GM10248 (cell line): Measurements from ENCODE around the gene LSM3.

Experiments
- CTCF ChIA-PET: fragments of 300-600 bp; sonication (Branson Sonifier 250); formaldehyde crosslinking; extraction: SDS; loops from one replicate; lab custom pipeline; 2021; ENCODE audit warnings: antibody characterized with exemption; lab: Yijun Ruan, JAX
- POLR2A ChIA-PET: fragments of 350-650 bp; sonication (Branson Sonifier 250); formaldehyde crosslinking; extraction: SDS; loops from one replicate; lab custom pipeline; 2020; ENCODE audit warnings: antibody characterized with exemption; lab: Yijun Ruan, JAX
- DNase-seq: peaks from one replicate; pipeline ENCODE4 v3.0.0; 2012; ENCODE audit errors: extremely low spot score
- TF ChIP-seq, protein P1 (sequence below): IDR thresholded peaks from 2 replicates; pipeline ENCODE4 v1.5.1; 2012; ENCODE audit warnings: mild to moderate bottlenecking, low read depth; ENCODE audit errors: extremely low read depth, missing control alignments, control extremely low read depth

Gene LSM3

DNA sequence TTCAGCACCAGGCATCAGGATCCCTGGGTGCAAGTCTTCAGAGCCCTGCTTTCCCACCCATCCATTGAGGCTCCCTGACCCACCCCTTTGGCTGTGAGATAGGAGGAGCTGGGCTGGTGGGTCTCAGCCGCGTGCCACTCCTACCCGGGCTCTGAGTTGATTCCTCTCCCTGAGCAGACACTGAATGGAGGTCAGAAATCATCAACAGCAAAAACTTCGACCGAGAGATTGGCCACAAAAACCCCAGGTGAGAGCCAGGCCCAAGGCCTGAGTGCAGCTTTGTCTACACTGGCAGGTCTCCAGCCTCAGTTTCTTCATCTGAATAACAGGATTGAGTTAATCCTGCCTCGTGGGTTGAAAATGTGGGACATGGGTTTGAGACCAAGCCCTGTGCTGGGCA lies 45.9 kb upstream of the LSM3 start:
- ChIA-PET CTCF (interaction anchor here (2.4 kb wide), 1 partner anchor 34 kb away, joined by 6 read pairs; no protein-coding TSS in a partner anchor), POLR2A (interaction anchor here (1.5 kb wide), 1 partner anchor 13 kb away, joined by 4 read pairs; no protein-coding TSS in a partner anchor)
- no peak for DNase-seq
- TF ChIP-seq, protein P1, sequence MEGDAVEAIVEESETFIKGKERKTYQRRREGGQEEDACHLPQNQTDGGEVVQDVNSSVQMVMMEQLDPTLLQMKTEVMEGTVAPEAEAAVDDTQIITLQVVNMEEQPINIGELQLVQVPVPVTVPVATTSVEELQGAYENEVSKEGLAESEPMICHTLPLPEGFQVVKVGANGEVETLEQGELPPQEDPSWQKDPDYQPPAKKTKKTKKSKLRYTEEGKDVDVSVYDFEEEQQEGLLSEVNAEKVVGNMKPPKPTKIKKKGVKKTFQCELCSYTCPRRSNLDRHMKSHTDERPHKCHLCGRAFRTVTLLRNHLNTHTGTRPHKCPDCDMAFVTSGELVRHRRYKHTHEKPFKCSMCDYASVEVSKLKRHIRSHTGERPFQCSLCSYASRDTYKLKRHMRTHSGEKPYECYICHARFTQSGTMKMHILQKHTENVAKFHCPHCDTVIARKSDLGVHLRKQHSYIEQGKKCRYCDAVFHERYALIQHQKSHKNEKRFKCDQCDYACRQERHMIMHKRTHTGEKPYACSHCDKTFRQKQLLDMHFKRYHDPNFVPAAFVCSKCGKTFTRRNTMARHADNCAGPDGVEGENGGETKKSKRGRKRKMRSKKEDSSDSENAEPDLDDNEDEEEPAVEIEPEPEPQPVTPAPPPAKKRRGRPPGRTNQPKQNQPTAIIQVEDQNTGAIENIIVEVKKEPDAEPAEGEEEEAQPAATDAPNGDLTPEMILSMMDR: no peak

DNA sequence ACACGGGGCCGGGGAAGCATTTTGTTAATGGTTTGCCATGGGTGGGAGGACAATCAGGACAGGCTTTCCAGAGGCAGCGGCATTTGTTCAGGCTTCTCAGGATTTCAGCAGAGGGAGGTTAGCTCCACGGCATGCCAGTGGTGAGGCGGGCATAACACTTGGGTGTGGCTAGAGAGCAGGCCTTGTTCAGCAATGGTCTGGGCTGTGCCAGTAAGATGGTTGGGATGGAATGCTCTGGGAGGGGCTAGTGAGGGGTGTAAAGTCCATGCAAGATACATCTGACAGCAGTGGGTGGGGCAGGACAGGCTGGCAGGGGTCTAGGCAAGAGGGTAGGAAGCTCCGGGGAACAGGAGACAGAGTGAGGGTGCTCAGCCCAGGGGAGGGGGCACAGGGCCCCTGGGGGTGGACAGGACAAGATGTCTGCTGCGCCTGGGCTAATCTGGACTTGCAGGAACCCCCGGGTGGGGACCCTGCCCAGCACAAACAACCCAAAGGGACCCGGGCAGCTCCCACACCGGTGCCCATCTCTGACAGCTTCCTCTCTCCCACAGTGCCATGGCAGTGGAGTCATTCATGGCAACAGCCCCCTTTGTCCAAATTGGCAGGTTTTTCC lies 45.3 kb upstream of the LSM3 start:
- no peak for DNase-seq
- TF ChIP-seq, protein P1: no peak
- POLR2A ChIA-PET: interaction anchor here (1.5 kb wide), 1 partner anchor 13 kb away, joined by 4 read pairs; no protein-coding TSS in a partner anchor
- CTCF ChIA-PET: interaction anchor here (1.3 to 2.4 kb wide), 3 partner anchors 8 to 33 kb away, joined by 4 to 7 read pairs (median 6); partner anchors contain the start of genes CHCHD4 and TMEM43

DNA sequence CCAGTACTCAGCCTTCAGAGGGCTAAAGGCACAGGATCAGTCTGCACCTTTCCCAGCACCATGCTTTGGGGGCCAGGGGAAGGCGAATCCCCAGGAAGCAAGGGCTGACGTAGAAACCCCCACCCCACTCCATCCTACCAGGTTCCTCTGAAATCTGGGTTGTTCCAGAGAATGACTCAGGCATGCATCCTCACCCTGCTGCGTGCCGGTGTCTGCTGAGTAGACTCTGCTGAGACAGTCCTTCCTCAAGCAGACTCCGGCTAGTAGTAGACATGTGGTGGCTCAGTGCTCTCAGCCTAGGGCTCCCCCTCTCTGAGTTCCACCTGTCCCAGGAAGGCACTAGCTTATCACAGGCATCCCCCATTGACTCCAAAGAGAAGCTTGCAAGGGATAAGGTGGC lies 44.7 kb upstream of the LSM3 start:
- TF ChIP-seq, protein P1: no peak
- ChIA-PET CTCF (interaction anchor here (1.3 to 2.4 kb wide), 2 partner anchors 9 to 20 kb away, joined by 4 to 7 read pairs; partner anchors contain the start of genes CHCHD4 and TMEM43), POLR2A (no interaction called here)
- no peak for DNase-seq

DNA sequence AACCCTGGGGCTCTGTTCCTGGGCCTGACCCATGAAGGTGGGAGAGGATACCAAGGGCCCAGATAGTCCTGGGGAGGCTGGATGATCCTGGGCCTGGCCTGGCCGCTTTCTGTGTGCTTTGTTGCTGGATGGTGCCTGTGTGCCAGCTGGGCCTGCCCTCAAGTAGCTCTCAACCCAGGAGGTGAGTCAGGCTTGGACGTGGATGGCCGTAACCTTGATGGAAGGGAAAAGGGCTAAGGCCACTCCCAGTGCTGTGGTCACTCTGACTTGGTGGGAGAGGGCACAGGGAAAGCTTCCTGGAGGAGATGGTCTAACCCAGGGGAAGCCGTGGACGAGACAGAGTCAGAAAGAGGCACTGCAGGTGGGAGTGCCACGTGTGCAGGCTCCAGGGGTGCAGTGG lies 44.3 kb upstream of the LSM3 start:
- ChIA-PET CTCF (interaction anchor here (1.3 to 2.4 kb wide), 2 partner anchors 9 to 19 kb away, joined by 4 to 7 read pairs; partner anchors contain the start of genes CHCHD4 and TMEM43), POLR2A (no interaction called here)
- no peak for DNase-seq
- TF ChIP-seq, protein P1: no peak

DNA sequence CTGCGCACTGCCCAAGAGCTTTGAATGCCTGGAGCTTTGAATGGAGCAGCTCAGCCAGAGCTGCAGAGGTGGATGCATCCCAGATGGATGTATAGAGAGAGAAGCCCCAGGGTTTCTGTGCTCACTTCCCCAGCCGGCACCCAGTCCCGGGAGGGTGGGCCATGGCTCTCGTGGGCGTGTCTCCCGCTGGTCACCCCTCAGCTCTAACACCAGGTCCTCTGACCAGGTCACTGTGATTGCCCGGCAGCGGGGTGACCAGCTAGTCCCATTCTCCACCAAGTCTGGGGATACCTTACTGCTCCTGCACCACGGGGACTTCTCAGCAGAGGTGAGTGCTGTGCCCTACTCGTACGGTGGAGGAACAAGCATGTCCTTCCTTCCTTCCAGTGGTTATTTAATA lies 43.0 kb upstream of the LSM3 start:
- ChIA-PET CTCF (interaction anchor here (2.4 kb wide), 1 partner anchor 10 kb away, joined by 7 read pairs; the partner anchor contains the start of genes CHCHD4 and TMEM43), POLR2A (no interaction called here)
- DNase-seq: no peak
- TF ChIP-seq, protein P1: no peak

DNA sequence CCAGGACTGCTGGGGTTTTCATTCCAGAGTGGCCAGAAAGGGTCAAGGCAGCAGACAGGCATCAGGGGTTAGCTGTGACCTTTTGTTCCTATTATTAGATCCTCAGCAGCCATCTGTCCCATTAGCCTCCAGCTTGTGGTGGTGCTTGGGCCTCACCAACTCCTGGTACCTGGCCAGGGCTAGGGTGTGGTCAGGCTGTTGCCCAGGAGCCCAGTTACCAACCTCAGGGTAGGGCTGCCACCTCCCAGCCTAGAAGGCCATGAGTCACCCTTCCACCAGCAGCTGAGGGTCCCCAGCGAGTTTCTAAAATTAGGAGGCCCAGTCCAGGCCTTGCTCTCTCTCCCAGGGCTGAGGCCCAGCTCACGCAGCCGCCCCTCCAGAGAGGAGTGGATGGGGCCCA lies 41.6 kb upstream of the LSM3 start:
- TF ChIP-seq, protein P1: no peak
- ChIA-PET CTCF (no interaction called here), POLR2A (no interaction called here)
- DNase-seq: no peak
